PFSK-1 (cell line): ENCODE data around the gene STIM2.

ENCODE experiments used
- FOXP2 ChIP-seq: optimal IDR thresholded peaks from 2 replicates; pipeline ENCODE3; 2011; ENCODE audit warnings: borderline replicate concordance, control low read depth, inconsistent platforms; ENCODE audit not compliant: insufficient read depth; ENCODE audit errors: extremely low read length, extremely low read depth
- POLR2AphosphoS5 ChIP-seq: IDR thresholded peaks from 2 replicates; pipeline ENCODE4 v1.6.1; 2012; ENCODE audit warnings: low read depth, mild to moderate bottlenecking, control low read depth, low read length, moderate library complexity
- REST ChIP-seq, 2 experiments: IDR thresholded peaks; 2 replicates each; pipeline versions ENCODE4 v1.6.1 to v1.8.0; 2011 to 2012; ENCODE audit warnings: low read depth in 2 of 2, low read length in 2 of 2, control low read depth in 1 of 2, inconsistent platforms in 1 of 2, mild to moderate bottlenecking in 1 of 2, moderate library complexity in 1 of 2; ENCODE audit not compliant: insufficient read depth in 1 of 2
- SIN3A ChIP-seq: IDR thresholded peaks from 2 replicates; pipeline ENCODE4 v1.6.1; 2012; ENCODE audit warnings: mild to moderate bottlenecking, low read length, moderate library complexity, borderline replicate concordance; ENCODE audit not compliant: insufficient read depth
- TAF1 ChIP-seq: IDR thresholded peaks from 2 replicates; pipeline ENCODE4 v1.6.1; 2012; ENCODE audit warnings: low read length, control low read depth, borderline replicate concordance; ENCODE audit not compliant: insufficient read depth

Gene STIM2

GRCh38 chr4:27048429-27049238 lies 188.0 kb downstream of the STIM2 start:
- TF ChIP-seq FOXP2 (no peak), REST (IDR thresholded peaks at IDR 0.05; ENCODE audit: insufficient read depth in 1 of 2, low read depth in 2 of 2, low read length in 2 of 2) (no peak), TAF1 (no peak), POLR2AphosphoS5 (no peak), SIN3A (no peak)

GRCh38 chr4:27049239-27049829 lies 188.7 kb downstream of the STIM2 start:
- no peak for TF ChIP-seq SIN3A

GRCh38 chr4:27050731-27051130 lies 190.1 kb downstream of the STIM2 start:
- no peak for TF ChIP-seq FOXP2
- no peak for TF ChIP-seq POLR2AphosphoS5
- no peak for TF ChIP-seq SIN3A
- TF ChIP-seq TAF1 = no peak

GRCh38 chr4:27055221-27055760 lies 194.7 kb downstream of the STIM2 start:
- TF ChIP-seq SIN3A (no peak), TAF1 (no peak), FOXP2 (no peak), POLR2AphosphoS5 (no peak), REST (IDR thresholded peaks at IDR 0.05; ENCODE audit: insufficient read depth in 1 of 2, low read depth in 2 of 2, low read length in 2 of 2) (no peak)

GRCh38 chr4:27056281-27056680 lies 195.6 kb downstream of the STIM2 start:
- TF ChIP-seq REST (IDR thresholded peaks at IDR 0.05; ENCODE audit: insufficient read depth in 1 of 2, low read depth in 2 of 2, low read length in 2 of 2) = no peak
- TF ChIP-seq POLR2AphosphoS5 = no peak
- TF ChIP-seq FOXP2 = no peak
- no peak for TF ChIP-seq SIN3A
- TF ChIP-seq TAF1 = no peak

- TF ChIP-seq REST (IDR thresholded peaks at IDR 0.05; ENCODE audit: insufficient read depth in 1 of 2, low read depth in 2 of 2, low read length in 2 of 2) = no peak
- TF ChIP-seq TAF1 = no peak
- TF ChIP-seq POLR2AphosphoS5 = no peak
- no peak for TF ChIP-seq FOXP2
- TF ChIP-seq SIN3A = no peak
These were observed 196.4 kb downstream of the STIM2 start for GRCh38 chr4:27057053-27057452.
